ENCODE data around the gene NAA25. TPM values are rescaled to one million over a fixed set of nuclear protein-coding genes. Genes with fewer than 3 reads are reported as not detected.

NAA25 gene
- total and polyA plus RNA-seq, 9 of the 15 experiments (the other 6 are each of a cell fraction or from before 2014, with no cell fraction given): 26.6 to 59.6 (median 48.9) TPM

GRCh38 chr12:112015938-112016337 lies 92.6 kb downstream of the NAA25 start:
- DNase-seq (ENCODE audit: extremely low read depth in 1 of 4, low spot score in 3 of 4) (no peak), ATAC-seq (no peak), FAIRE-seq (no peak)
- Histone ChIP-seq H3K79me2 (ENCODE audit: control insufficient read depth, insufficient read depth, low read length) (peaks cover 94% of the 10 kb centered on the region), H3K36me3 (ENCODE audit: control insufficient read depth, insufficient read depth, low read length) (peaks cover 62% of the 10 kb centered on the region), H2AFZ (ENCODE audit: low read depth, low read length) (no peak overlapping the region), H3K27me3 (ENCODE audit: control insufficient read depth in 2 of 2, insufficient read depth in 2 of 2, low read length in 2 of 2) (no peaks in the 10 kb centered on the region), H3K4me1 (replicated peaks in 1 of 2; ENCODE audit: control insufficient read depth in 2 of 2, insufficient read depth in 2 of 2, low read length in 2 of 2) (peaks cover 23 to 28% of the 10 kb centered on the region in 2 experiments; a peak in 4 of 5 replicates), H3K9me3 (replicated peaks; ENCODE audit: control insufficient read depth, insufficient read depth, low read depth, low read length) (no peaks in the 10 kb centered on the region), H3K4me2 (ENCODE audit: insufficient read depth, low read length) (peak overlapping the region; percentile 13; the same call in 1 of the 2 replicates), H3K4me3 (no peak overlapping the region), H4K20me1 (replicated peaks; ENCODE audit: control insufficient read depth, insufficient read depth, low read length) (no peaks in the 10 kb centered on the region), H3K27ac (ENCODE audit: extremely low read depth, low read depth, low read length) (no peak overlapping the region), H3K9ac (ENCODE audit: insufficient read depth in 1 of 2, low read depth in 2 of 2, low read length in 2 of 2) (no peak overlapping the region), H3K9me1 (ENCODE audit: control insufficient read depth, insufficient read depth, low read length) (no peaks in the 10 kb centered on the region)
- no TSS peak for BruUV-seq (replicated peaks)
- 93% methylated on average over 6 of the region's 6 CpGs for WGBS (ENCODE audit: insufficient coverage, low coverage, missing lambda C conversion rate)
- intact Hi-C loops (cut with micrococcal nuclease) (loop anchor here (10.0 kb wide), 1 partner anchor 369 kb away; the partner anchor contains the start of gene HECTD4), in situ Hi-C loops (cut with MboI) (no loop called here)
- POLR2A ChIA-PET: interaction anchor here (0.6 kb wide), 1 partner anchor 431 kb away, joined by 3 read pairs; no protein-coding TSS in a partner anchor
- peak; percentile 51 for TF ChIP-seq RBM25 (IDR thresholded peaks at IDR 0.05; ENCODE audit: low read depth, low read length, severe bottlenecking)
- no peak for TF ChIP-seq ZNF512 (tag; IDR thresholded peaks at IDR 0.05)
- TF ChIP-seq BCOR (IDR thresholded peaks at IDR 0.05): 0 out of 2 replicates have a peak, but pooled peaks have one; percentile 30
- TF ChIP-seq ZNF444 (CRISPR knock-in tag; IDR thresholded peaks at IDR 0.05): no peak
- peak; percentile 64 for TF ChIP-seq ZNF146 (CRISPR knock-in tag; IDR thresholded peaks at IDR 0.05; ENCODE audit: unreplicated experiment)
- TF ChIP-seq TCF3 (CRISPR knock-in tag; IDR thresholded peaks at IDR 0.05): no peak
- no peak for TF ChIP-seq E2F3 (CRISPR knock-in tag; IDR thresholded peaks at IDR 0.05)
- CTCF ChIA-PET (ENCODE audit: low intra/inter-chr PET ratio): no interaction called here
